GM19438 (cell line): ENCODE results near the gene EPHB2.
"Not testable (repeated sequence)": the region's sequence is repeated elsewhere in the genome, so short reads cannot be mapped to it uniquely, and the experiment has no call there.

ENCODE experiments used
- ATAC-seq: cut with Tn5 transposase; IDR thresholded peaks from one replicate; pipeline ENCODE4 v1.9.1; 2021; ENCODE audit warnings: low read depth; ENCODE audit not compliant: unreplicated experiment

EPHB2 gene

GRCh38 chr1:22710701-22711049, at the start of gene EPHB2:
TSS of gene EPHB2 (plus strand) at chr1:22710839. CDS start at chr1:22710983, 144 bp downstream.
- ATAC-seq: no peak

GRCh38 chr1:22661880-22662279, 48.8 kb upstream of the EPHB2 start:
- no peak for ATAC-seq

GRCh38 chr1:22662318-22662717, 48.3 kb upstream of the EPHB2 start:
- ATAC-seq: no peak

- no peak for ATAC-seq
Measured at GRCh38 chr1:22662986-22663408, 47.6 kb upstream of the EPHB2 start.

- no peak for ATAC-seq
Measured at GRCh38 chr1:22665752-22666151, 44.9 kb upstream of the EPHB2 start.

- no peak for ATAC-seq
Measured at GRCh38 chr1:22666412-22666811, 44.2 kb upstream of the EPHB2 start.

GRCh38 chr1:22668840-22669239, 41.8 kb upstream of the EPHB2 start:
- ATAC-seq: not testable (repeated sequence)

- no peak for ATAC-seq
Measured at GRCh38 chr1:22670352-22670975, 40.2 kb upstream of the EPHB2 start.

GRCh38 chr1:22671999-22672398, 38.6 kb upstream of the EPHB2 start:
- ATAC-seq: no peak

- ATAC-seq: no peak
Measured at GRCh38 chr1:22673486-22674409, 36.9 kb upstream of the EPHB2 start.

GRCh38 chr1:22674410-22674749, 36.3 kb upstream of the EPHB2 start:
- no peak for ATAC-seq

GRCh38 chr1:22676151-22676550, 34.5 kb upstream of the EPHB2 start:
- ATAC-seq: not testable (repeated sequence)

GRCh38 chr1:22676916-22677583, 33.6 kb upstream of the EPHB2 start:
- ATAC-seq: no peak

GRCh38 chr1:22677931-22678896, 32.4 kb upstream of the EPHB2 start:
- ATAC-seq: no peak

GRCh38 chr1:22680726-22681125, 29.9 kb upstream of the EPHB2 start:
- no peak for ATAC-seq

- no peak for ATAC-seq
Measured at GRCh38 chr1:22681556-22682276, 28.9 kb upstream of the EPHB2 start.

- no peak for ATAC-seq
Measured at GRCh38 chr1:22683547-22683946, 27.1 kb upstream of the EPHB2 start.

- ATAC-seq: no peak
Measured at GRCh38 chr1:22685591-22686059, 25.0 kb upstream of the EPHB2 start.

- no peak for ATAC-seq
Measured at GRCh38 chr1:22687191-22687590, 23.4 kb upstream of the EPHB2 start.

GRCh38 chr1:22688466-22688865, 22.2 kb upstream of the EPHB2 start:
- no peak for ATAC-seq
